ENCODE measurements around the gene TBX20.

TBX20 gene

GRCh38 chr7:35251606-35252310, 2.1 kb downstream of the TBX20 start:
- DNase-seq (ENCODE audit: low read depth, low spot score): no peak
- POLR2A ChIA-PET: no interaction called here
- TF ChIP-seq CTCF (IDR thresholded peaks at IDR 0.05; ENCODE audit: insufficient read depth, low read length, missing control alignments): no peak
- no peak overlapping the region for H3K4me3 ChIP-seq (ENCODE audit: low read depth, low read length)
- CTCF ChIA-PET: no interaction called here

DNA sequence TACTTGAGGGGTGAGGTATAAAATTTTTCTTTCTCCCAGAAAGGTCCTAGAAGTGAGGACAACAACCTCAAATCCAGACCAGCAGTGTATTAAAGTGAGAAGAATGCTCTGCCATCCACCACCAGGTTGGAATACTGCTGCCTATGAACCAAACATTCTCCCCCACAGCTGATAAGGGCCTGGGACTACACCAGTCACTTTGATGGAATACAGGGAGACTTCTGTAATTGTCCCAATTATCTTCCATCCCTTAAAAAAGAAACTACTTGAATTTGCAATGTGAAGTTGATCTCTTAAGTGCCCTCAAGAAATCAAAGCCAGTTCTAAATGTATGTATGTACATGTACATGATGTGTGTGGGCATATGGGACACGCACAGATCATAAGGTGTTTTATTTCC, 3.0 kb downstream of the TBX20 start:
- CTCF ChIA-PET: no interaction called here
- no peak for TF ChIP-seq CTCF (IDR thresholded peaks at IDR 0.05; ENCODE audit: insufficient read depth, low read length, missing control alignments)

GRCh38 chr7:35250452-35250851, 3.4 kb downstream of the TBX20 start:
- H3K4me3 ChIP-seq (ENCODE audit: low read depth, low read length): no peak overlapping the region
- no peak for DNase-seq (ENCODE audit: low read depth, low spot score)
- no peak for TF ChIP-seq CTCF (IDR thresholded peaks at IDR 0.05; ENCODE audit: insufficient read depth, low read length, missing control alignments)
- ChIA-PET POLR2A (no interaction called here), CTCF (no interaction called here)

More for the DNA sequence above, 3.0 kb downstream of the TBX20 start:
- no peak overlapping the region for H3K4me3 ChIP-seq (ENCODE audit: low read depth, low read length)
- no peak for DNase-seq (ENCODE audit: low read depth, low spot score)
- POLR2A ChIA-PET: no interaction called here

- no peak for DNase-seq (ENCODE audit: low read depth, low spot score)
- TF ChIP-seq CTCF (IDR thresholded peaks at IDR 0.05; ENCODE audit: insufficient read depth, low read length, missing control alignments): no peak
- POLR2A ChIA-PET: no interaction called here
- CTCF ChIA-PET: no interaction called here
- no peak overlapping the region for H3K4me3 ChIP-seq (ENCODE audit: low read depth, low read length)
These were observed 4.4 kb downstream of the TBX20 start for GRCh38 chr7:35249537-35249907.

DNA sequence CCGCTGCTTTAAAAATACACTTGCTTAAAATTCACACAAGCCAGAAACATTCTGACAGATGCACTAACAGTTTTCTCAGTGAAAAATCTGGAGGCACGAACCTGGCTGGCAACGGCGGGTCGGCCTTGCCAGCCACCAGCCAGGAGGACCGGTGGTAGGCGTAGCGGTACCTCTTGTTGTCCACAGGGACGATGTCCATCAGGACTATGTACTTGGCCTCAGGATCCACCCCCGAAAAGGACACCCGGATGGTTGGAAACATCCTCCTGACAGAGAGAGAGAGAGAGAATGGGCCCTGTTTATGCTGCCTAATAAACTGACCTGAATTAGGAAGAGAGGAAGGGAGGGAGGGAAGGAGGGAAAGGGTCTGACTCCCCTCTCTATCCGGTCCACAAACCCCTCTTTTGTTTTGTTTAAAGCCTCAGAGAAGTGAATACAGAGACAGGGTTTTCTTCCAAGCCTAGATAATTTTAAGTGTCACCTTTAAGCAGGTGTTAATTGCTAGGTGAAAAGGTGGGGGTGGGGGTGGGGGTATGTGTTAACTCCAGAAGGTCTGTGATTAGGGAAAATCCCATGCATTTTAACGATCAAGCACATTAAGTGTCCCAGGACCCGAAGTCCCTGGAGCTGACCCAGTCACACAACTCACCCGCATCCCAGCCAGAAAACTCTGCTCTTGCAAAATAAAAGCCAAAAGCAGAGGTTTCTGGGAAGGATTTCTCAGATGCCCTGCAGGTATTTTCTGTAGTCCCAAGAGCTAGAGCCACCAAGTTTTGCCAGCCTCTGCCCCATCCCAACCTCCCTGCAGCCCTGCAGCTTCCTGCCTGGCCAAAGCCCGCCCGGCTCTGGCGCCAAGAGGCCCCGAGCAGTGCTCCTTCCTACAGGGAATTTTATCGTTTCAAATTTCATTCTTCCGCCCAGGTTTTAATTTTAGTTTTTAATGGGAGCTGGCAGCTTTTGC, 5.0 kb downstream of the TBX20 start:
- TF ChIP-seq CTCF (IDR thresholded peaks at IDR 0.05; ENCODE audit: insufficient read depth, low read length, missing control alignments): no peak
- no peak overlapping the region for H3K4me3 ChIP-seq (ENCODE audit: low read depth, low read length)
- ChIA-PET CTCF (no interaction called here), POLR2A (no interaction called here)
- DNase-seq (ENCODE audit: low read depth, low spot score): no peak

DNA sequence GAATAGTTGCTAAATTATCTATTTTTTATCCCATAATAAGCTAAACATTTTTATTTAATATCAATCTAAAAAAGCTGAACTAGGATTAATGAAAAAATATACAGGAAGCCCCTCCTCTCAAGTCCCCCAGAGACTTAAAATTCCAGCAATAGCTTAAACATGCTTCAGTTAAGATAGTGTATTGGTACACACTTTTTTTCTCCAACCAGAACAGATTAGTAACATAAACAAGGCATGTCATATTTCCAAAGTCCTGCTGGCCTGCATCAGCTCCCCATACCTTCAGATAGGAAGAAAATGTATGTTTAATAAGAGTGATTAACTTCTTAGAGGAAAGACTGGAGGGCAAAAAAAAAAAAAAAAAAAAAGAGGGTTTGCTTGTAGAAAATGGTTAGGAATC, 7.1 kb downstream of the TBX20 start:
- ChIA-PET POLR2A (no interaction called here), CTCF (no interaction called here)
- no peak for DNase-seq (ENCODE audit: low read depth, low spot score)
- no peak overlapping the region for H3K4me3 ChIP-seq (ENCODE audit: low read depth, low read length)
- no peak for TF ChIP-seq CTCF (IDR thresholded peaks at IDR 0.05; ENCODE audit: insufficient read depth, low read length, missing control alignments)
